NCI-H1092 treated with DMSO at 0.1 percent for 48 hours (cell line): ENCODE measurements around the gene COCH.

Source experiments
- DNase-seq: peaks from one replicate; lab custom pipeline; 2025; lab: John Stamatoyannopoulos, UW

The COCH gene

GRCh38 chr14:30874120-30874998 is at the start of gene COCH:
Gene COCH, plus strand, starts transcription at chr14:30874559. Its CDS starts 380 bp downstream, at chr14:30874939.
- DNase-seq = peak; percentile 78

DNA sequence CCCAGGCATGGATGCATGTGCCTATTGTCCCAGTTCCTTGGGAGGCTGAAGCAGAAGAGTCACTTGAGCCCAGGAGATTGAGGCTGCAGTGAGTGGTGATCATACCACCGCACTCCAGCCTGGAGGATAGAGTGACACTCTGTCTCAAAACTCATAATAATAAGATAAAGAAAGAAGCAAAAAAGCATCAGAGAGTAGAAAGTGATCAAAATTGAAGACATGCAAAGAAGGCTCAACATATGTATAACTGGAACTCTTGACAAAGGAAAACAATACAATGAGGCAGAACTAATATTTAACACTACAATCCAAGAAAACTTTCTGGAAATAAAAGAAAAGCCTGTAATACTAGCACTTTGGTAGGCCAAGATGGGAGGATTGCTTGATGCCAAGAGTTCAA is 48.3 kb upstream of the COCH start:
- DNase-seq = no peak

GRCh38 chr14:30829853-30830252 is 44.5 kb upstream of the COCH start:
- no peak for DNase-seq

DNA sequence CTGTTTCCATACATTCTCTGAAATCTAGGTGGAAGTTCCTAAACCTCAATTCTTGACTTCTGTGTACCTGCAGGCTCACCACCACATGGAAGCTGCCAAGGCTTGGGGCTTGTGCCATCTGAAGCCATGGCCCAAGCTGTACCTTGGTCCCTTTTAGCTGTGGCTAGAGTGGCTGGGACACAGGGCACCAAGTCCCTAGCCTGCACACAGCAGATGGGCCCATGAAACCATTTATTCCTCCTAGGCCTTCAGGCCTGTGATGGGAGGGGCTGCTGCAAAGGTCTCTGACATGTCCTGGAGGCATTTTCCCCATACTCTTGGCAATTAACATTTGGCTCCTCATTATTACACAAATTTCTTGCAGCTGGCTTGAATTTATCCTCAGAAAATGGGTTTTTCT is 40.0 kb upstream of the COCH start:
- DNase-seq = no peak

DNA sequence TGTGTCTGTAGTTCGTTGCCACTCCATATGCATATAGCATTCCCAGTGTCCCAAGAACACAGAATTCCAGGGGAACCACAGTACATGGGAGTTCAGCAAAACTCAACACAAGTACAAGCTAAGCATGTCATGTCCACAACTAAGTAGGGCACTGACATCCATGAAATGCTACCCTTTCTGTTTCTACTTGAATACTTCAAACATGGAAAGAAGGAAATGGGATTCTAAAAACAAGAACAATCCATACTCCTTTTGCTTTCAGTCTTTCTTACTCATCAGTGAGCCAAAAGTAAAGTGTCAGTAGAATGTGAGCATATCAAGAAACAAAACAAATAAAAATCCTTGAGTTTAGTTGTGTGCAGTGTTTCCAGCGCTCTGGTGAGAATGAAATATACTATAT is 36.0 kb upstream of the COCH start:
- no peak for DNase-seq

DNA sequence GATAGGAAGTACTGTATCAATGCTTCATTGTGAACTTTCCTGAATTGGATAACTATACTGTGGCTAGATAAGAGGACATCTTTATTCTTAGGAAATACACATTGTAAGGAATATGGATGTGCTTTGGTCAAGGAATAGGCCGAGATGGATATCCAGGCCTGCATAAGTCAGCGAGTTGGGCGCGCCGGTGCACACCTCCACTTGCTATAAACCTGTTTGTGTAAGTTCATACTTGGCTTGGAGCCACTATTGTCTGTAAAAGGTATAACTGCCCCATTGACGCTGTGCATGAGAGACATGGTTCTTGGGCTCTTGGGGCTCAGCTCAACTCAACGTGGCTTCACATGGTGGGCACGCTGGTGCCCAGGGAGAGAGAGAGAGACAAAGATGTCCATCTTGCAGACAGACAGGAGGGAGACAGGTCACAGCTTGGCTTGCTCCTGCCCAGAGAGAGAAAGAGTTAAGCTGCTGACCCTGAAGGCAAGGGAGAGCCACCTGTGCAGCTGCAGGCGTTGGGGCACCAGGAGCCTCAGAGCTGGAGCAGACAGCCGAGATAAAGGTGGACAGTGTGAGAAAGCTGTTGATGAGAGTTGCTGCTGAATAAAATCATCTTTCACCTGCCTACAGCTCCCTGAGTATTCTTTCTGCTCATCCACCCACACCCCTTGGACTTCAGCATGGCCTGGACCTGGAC is 34.1 kb upstream of the COCH start:
- no peak for DNase-seq

- DNase-seq = no peak
Measured at GRCh38 chr14:30842431-30842830, 31.9 kb upstream of the COCH start.

DNA sequence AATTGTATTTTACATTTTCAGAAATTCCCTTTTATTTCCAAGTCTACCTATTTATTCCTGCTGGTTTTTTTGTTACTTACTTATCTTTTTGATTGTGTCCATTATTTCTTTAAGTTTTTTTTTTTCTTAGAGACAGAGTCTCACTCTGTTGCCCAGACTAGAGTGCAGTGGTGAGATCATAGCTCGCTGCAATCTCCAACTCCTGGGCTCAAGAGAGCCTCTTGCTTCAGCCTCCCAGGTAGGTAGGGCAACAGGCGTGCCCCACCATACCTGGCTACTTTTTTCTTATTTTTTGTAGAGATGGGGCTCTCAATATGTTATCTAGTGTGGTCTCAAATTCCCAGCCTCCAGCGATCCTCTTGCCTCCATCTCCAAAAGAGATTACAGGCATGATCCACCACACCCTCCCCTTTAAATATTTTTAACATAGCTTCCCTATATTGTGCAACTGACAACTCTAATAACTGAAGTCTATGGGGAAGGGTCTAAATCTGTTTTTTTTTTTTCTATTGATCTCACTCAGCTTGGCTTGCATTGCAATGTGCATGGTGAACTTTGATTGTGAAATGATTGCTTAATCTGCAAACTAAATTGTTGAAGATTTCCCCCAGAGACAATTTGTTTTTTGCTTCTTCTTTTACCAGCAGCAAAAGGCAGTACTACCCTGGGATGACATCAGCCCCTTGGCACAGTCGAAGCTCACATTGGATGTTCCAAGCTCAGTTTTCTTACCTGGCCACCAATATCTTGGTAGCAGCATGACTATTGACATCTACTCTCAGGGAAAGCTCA is 25.7 kb upstream of the COCH start:
- DNase-seq = no peak

DNA sequence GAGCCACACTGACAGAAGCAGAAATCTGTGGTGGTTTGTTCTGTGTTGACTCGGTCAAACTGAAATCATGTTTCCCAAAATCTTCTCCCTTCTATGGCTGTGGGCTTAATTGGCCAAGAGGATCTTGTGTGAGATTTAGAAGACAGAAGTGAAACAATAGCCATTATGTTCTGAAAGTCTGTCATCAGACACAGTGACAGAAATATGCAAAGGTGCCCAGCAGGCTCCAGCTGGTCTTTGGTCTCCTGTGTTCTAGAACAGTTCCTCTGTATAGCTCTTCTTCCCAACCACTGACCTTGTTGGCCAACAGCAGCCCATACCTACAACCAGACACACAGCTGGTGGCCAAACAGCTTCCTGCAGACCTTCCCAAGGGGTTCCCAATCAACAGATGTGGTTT is 25.0 kb upstream of the COCH start:
- no peak for DNase-seq

DNA sequence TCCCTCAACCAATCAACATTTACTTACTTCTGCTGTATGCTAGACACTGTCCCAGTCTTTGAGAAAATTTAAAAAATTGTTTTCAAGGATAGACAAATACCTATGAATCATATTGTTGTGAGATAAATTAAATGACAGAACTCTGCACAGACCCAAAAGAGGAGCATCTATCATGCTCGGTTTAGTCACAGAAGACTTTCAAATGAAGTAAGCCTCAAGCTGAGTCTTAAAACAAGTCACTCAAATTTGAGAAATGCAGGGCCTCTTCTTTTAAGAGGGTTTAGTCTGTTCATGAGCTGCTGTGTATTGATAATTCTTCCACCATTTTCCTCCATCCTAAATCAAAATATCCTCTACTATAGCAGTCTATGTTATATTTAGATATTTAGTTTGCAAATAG is 24.4 kb upstream of the COCH start:
- no peak for DNase-seq

DNA sequence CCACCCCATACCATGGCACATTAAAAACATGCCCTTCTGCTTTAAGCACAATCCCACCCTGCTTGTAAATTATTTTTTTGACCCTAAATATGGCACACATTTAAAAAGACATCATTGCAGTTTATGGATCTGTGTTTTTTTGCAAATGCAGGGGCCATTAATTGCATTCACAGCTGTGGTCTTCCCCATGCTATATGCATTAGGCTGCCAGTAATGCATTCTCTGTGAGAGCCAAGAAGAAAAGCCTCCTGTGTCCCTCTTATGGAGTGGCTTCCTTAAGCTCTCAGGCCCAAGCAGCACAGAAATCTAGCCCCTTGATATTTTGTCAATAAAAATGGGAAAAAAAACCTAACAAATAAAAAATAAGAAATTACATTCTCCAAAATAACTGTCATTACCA is 20.4 kb upstream of the COCH start:
- no peak for DNase-seq

- no peak for DNase-seq
Measured at GRCh38 chr14:30854492-30854891, 19.9 kb upstream of the COCH start.

GRCh38 chr14:30855345-30856037 is 18.9 kb upstream of the COCH start:
- DNase-seq = no peak

DNA sequence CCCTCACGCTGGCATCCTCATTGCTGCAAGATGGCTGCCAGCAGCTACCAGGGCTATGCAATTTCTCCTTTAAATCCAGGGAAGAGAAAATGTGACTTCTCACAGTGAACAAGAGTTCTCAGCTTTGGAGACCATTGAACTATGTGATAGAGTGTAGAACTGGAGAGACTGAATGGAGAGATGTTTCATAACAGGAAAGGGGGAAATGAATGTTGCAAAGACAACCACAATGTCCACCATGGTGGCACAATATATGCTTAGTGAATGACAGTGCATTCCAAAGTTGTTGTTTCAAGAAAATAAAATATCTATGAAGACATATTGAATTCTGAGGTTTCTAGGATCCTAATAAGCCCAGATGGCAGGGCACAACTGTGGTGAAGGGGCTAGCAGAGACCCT is 13.2 kb upstream of the COCH start:
- no peak for DNase-seq

DNA sequence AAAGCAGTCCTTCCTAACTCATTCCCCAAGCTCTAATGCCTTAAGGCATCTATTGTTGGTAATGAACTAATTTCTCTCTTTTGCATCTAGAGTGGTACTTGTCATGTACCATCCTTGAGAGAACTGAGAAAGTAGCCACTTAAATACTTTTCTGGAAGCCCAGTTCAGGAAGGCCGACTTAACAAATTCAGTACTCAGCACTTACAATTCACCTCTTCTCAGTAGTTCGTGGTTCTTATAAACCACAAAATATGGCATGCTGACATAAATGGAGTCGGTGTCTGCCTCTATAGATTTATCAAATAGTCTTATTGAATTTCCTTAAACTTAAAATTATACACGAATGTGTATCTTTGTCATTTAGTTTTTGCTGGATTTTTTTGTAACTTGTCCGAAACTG is 9.4 kb upstream of the COCH start:
- DNase-seq = no peak

- no peak for DNase-seq
Measured at GRCh38 chr14:30868736-30869135, 5.6 kb upstream of the COCH start.

- DNase-seq = no peak
Measured at GRCh38 chr14:30869551-30870155, 4.7 kb upstream of the COCH start.

DNA sequence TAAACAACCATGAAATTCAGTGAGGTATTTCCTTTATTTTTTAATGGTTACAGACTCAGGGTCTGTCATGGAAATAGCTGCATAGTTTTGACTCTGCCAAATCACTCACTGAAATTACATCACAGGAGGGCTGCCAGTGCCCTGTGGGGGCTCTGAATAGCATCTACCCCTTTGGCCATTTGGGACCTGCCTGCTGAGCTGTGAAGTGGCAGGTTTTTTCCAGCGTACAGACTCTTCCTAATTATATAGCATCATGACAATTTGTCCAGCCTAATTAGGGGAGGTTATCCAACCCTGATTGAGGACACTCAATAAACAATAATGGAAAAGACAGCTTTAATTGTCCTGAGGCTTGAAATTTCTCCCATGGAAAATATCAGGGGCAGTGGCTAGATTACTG is 1.8 kb upstream of the COCH start:
- DNase-seq = no peak

DNA sequence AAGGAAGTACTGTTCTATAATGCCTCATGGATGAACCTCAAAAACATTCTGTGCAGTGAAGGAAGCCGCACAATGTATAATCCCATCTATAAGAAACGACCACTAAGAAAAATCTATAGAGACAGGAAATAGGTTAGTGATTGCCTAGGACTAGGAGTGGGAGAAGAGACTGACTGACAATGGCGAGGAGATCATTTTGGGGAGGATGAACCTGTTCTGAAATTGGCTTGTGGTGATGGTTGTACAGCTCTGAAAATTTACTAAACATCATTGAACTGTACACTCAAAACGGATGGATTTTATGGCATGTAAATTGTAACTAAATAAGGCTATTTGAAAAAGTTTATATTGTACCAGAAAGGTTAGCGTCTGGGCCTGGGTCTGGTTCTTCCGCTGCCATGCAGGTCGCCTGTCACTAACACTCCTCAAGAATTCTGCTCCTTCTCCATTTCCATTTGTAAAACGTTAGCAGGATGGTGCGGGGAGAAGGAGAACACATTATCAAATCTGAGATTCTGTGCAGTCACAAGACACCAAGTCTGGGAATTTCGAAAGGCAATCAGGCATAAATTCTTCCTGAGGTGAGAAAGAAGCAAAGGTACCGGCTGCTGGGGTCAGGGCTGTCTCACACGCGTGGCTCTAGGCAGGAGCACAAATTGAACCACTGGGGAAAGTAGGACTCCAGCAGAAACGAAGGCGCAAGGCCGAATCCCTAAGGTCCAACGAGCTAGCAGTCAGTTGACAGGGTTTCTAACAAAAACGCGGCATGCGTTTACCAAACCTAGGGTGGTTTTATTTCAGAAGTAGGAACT is 845 bp upstream of the COCH start:
- peak; percentile 64 for DNase-seq

- peak; percentile 71 for DNase-seq
Measured at GRCh38 chr14:30874999-30875787, 834 bp downstream of the COCH start.
